ENCODE measurements around the gene NPHS1.

- TF ChIP-seq, protein P1, sequence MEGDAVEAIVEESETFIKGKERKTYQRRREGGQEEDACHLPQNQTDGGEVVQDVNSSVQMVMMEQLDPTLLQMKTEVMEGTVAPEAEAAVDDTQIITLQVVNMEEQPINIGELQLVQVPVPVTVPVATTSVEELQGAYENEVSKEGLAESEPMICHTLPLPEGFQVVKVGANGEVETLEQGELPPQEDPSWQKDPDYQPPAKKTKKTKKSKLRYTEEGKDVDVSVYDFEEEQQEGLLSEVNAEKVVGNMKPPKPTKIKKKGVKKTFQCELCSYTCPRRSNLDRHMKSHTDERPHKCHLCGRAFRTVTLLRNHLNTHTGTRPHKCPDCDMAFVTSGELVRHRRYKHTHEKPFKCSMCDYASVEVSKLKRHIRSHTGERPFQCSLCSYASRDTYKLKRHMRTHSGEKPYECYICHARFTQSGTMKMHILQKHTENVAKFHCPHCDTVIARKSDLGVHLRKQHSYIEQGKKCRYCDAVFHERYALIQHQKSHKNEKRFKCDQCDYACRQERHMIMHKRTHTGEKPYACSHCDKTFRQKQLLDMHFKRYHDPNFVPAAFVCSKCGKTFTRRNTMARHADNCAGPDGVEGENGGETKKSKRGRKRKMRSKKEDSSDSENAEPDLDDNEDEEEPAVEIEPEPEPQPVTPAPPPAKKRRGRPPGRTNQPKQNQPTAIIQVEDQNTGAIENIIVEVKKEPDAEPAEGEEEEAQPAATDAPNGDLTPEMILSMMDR (IDR thresholded peaks at IDR 0.05) = no peak
- TF ChIP-seq POLR2A (IDR thresholded peaks at IDR 0.05) (peak; percentile 16 to 33), POLR2AphosphoS5 (IDR thresholded peaks at IDR 0.05) (peak; percentile 52), EP300 (IDR thresholded peaks at IDR 0.05) (no peak)
These were observed 47.4 kb upstream of the NPHS1 start for GRCh38 chr19:35899547-35900214.

All from gastroesophageal sphincter (tissue), 3 donors.